HL-60/S4 treated with phorbol 12-myristate 13-acetate at 8.2 ng/mL for 4 days and 3 days (cell line): ENCODE results near the gene HOGA1.

Source experiments
- in situ Hi-C: fragments of 300-500 bp; cut with MboI; formaldehyde crosslinking; loops from 2 replicates; pipeline ENCODE4 v1.15.0; 2022; ENCODE audit warnings: low sequenced_read_pairs

Gene HOGA1

DNA sequence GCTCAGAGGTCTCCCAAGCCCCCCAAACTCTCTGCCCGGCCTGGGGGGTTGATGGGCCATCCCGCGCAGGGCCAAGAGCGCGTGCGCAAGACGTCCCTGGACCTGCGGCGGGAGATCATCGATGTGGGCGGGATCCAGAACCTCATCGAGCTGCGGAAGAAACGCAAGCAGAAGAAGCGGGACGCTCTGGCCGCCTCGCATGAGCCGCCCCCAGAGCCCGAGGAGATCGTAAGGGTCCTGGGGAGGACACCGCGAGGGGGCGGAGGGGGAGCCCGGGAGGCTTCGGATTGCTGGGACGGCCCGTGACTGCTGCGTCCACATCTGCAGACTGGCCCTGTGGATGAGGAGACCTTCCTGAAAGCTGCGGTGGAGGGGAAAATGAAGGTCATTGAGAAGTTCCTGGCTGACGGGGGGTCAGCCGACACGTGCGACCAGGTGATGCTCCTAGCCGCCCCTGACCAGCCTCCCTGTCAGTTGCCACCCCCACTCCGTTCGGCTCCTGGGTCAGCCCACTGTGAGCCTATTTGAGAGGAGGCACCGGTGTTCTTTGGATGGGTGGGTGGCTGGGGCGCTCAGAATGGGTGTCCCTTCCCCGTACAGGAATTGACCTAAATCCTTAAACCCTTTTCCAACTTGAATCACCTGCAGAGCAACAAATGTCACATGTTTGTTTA, 5.9 kb upstream of the HOGA1 start:
- in situ Hi-C loops: no loop called here

DNA sequence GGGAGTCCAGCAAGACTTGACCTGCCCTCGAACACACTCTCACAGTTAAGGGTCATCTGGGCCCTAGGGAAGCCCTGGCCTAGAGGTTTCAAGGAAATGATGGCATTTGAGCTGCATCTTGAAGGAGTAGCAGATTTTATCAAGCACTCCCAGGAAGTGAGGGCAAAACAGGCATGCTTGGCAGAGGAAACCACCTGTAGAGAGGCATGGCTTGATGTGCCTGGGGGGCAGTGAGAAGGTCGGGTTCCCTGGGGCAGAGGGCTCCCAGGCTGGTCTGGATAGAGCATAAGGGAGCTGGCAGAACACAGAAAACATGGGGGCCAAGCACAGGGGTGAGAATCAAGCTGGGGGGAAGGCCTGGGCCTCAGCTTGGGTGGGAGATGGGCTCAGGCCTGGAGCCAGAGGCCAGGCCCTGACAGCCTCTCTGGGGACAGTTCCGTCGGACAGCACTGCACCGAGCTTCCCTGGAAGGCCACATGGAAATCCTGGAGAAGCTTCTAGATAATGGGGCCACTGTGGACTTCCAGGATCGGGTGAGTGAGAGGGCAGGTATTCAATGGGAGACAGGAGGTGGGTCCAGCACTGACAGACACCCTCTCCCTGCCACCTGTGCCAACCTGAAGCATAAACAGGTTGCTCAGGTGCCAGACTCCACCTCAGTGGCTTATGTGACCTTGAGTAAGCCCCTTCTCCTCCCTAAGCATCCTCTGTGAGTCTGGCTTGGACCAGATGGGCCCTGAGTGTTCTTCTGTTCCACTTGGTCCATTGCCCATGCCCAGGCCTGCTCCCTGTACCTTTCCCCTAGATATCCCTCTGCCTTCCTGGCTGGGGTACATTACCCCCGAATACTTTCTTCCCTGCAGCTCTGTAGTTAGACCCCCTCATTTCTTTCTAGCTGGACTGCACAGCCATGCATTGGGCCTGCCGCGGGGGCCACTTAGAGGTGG, 3.5 kb upstream of the HOGA1 start:
- in situ Hi-C loops: no loop called here

DNA sequence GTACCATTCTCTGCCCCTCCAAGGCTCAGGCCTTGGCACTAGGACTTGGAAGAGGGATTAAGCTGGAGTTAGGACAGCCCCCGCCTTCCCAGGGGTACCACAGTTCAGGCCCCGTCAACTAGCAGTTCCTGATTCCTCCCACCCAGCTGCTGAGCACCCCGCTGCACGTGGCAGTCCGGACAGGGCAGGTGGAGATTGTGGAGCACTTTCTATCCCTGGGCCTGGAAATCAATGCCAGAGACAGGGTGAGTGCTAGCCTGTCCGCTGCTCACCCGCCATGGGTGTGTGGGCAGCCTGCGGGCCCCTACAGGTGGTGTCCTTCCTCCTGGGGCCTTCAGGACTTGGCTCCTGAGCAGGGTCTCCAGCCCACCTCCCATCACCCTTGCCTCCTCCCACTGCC, 2.0 kb upstream of the HOGA1 start:
- in situ Hi-C loops: no loop called here

DNA sequence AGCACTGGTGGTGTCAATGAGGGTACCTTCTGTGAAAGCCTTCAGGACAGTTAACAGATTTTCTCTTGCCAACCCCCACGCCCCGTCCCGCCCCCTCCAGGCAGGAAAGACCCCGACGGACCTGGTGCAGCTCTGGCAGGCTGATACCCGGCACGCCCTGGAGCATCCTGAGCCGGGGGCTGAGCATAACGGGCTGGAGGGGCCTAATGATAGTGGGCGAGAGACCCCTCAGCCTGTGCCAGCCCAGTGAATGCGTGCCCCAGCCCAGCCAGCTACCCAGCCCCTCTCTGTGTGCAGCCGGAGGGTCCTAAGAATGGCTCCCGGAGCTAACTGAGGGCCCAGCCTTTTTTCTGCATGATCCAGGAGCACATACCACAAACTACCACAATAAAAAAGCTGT, 713 bp upstream of the HOGA1 start:
- in situ Hi-C loops: no loop called here

DNA sequence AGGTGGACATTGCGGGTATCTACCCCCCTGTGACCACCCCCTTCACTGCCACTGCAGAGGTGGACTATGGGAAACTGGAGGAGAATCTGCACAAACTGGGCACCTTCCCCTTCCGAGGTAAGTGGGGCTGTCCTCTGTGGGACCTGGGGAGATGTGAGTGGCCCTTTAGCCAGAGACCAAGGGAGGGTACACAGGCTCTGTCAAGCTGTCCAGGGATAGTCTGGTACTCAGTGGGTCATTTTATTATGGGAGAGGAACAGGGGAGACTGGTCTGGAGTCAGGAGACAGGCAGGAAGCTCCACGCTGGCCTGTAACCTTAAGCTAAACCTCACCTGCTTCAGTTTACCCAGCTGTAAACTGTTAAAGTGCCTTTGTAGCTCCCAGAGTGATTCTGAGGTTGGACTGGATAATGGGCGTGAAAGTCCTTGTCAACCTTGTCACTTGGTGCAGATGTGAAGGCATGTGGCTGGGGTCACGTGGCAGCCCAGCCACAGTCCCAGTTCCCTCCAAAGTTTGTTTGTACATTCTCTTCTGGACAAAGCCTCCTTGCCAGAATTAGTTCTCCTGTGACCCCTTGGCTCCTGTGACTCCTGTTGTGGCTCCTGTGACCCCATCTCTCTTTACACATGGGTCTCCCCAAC, 729 bp downstream of the HOGA1 start:
- in situ Hi-C loops: no loop called here

DNA sequence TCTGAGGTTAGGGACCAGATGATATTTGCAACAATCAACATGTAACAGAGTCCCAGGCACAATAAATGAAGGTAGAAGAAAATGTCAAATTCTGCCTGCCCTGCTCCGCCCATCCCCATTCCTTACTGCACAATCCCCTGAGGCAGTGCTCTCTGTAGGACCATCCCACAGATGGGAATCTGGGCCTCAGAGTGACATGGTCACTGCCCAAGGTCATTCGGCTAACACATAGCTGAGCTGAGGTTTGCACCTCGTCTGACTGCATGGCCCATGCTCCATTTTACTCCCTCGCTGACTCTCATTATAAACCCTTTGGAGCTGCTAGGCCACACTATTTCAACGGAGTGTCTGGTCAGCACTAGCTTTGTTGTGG, 1.2 kb downstream of the HOGA1 start:
- in situ Hi-C loops: no loop called here

DNA sequence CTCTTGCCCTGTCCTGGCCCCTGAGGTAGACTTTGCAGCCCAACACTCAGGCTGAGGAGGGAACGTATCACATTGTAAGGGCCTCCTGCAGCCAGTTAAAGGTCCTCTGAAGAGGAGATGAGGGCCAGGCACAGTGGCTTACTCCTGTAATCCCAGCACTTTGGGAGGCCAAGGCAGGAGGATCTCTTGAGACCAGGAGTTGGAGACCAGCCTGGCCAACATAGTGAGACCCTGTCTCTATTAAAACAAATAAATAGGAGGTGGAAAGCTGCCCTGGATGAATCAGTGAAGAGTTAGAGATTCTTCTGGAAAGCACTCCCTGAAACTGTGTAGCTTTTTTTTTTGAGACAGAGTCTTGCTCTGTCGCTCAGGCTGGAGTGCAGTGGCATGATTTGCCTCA, 3.0 kb downstream of the HOGA1 start:
- in situ Hi-C loops: no loop called here

DNA sequence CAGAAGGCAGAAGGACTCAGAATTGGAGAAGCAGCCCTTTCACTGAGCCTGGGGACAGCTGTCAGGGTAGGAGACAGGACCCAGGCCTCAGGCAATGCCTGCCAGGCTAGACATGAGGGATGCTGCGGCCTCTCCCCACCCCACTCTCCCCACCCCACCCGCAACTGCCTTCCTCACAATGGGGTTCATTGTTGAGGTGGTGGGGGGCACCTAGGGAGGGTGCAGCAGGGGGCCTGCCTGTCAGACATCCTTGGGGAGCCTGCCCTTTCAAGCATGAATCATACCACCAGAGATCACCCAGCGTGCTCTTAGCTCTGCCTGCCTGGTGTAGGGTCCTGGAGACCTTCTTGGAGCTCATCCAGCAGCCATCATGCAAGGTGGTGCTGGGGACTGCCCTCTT, 5.3 kb downstream of the HOGA1 start, which contains the start of gene C10orf62:
Gene C10orf62 (plus strand): TSS at position 243 of the 400 bp plus-strand sequence. CDS start 177 bp downstream, outside the sequence.
- in situ Hi-C loops: no loop called here

DNA sequence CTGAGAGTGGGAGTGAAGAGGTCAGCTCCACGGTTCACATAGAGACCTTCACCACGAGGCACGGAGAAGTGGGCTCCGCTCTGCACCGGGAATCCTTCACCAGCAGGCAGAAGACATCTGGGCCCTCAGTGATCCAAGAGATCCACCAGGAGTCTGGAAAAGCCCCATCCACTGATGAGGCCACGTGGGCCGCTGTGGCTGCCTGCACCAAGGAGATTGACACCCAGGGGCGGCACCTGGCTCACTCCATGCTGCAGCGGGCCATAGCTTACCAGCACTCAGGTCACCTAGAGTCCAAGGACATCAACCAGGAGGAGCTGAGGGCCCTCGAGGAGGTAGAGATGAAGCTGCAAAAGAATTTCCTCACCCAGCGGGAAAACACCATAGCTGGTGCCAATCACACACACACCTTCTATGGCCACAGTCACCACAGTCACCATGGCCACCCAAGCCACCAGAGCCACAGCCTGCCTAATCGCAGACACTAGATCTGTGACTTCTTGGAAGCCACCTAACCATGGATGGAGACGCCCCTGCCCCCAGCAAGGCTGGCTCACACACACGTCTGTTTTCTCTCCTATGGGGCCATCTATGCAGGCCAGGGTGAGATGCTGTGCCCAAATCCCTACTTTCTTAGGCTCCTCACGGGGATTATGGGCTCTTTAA, 6.0 kb downstream of the HOGA1 start:
- in situ Hi-C loops: no loop called here

DNA sequence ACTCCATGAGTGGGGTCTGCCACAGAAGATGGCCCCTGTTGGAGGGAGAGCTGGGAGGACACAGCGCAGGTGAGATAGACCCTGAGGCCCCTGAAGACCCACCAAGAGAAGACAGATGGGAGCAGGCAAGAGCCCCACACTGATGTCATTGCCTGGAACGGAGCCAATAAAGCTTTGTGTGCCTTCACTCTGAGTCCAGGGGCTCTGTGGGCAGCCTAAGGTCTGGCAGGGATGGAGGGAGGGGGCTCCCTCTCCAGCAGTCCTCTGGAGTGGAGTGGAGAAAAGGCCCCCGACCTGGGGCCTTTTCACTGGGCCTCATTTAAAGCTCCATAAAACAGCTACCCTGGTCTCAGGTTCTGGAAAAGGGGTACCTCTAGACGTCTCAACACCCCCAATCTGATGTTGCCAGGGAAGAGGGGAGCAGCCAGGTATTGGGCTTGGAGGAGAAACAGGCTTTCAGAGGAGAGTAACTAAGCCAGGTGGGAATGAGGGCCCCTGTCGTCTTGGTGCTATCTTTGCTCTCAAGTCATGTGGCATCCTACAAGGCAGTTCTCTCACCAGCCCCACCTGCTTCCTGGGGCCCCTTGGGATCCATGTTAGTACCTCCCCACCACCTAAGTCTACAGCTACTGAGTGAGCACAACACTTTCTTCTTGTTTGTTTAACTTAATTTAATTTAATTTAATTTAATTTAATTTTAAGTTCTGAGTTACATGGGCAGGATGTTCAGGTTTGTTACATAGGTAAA, 6.7 kb downstream of the HOGA1 start:
- in situ Hi-C loops: no loop called here

DNA sequence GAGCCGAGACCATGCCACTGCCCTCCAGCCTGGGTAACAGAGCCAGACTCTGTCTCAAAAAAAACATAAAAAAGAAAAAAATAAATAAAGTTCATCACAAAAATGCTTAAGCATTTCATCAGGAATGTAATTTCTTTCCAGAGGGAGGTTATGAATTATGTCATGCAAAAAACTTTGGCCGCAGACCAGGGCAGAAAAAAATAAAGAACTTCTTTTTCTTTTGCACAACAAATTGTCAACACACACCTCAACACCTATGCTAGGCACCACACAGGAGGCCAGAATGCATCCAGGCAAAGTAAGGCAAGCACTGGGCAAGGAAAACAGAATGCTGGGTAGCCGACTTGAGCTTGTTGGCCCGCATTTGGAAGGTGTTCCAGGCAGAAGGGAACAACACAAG, 9.2 kb downstream of the HOGA1 start:
- in situ Hi-C loops: no loop called here

DNA sequence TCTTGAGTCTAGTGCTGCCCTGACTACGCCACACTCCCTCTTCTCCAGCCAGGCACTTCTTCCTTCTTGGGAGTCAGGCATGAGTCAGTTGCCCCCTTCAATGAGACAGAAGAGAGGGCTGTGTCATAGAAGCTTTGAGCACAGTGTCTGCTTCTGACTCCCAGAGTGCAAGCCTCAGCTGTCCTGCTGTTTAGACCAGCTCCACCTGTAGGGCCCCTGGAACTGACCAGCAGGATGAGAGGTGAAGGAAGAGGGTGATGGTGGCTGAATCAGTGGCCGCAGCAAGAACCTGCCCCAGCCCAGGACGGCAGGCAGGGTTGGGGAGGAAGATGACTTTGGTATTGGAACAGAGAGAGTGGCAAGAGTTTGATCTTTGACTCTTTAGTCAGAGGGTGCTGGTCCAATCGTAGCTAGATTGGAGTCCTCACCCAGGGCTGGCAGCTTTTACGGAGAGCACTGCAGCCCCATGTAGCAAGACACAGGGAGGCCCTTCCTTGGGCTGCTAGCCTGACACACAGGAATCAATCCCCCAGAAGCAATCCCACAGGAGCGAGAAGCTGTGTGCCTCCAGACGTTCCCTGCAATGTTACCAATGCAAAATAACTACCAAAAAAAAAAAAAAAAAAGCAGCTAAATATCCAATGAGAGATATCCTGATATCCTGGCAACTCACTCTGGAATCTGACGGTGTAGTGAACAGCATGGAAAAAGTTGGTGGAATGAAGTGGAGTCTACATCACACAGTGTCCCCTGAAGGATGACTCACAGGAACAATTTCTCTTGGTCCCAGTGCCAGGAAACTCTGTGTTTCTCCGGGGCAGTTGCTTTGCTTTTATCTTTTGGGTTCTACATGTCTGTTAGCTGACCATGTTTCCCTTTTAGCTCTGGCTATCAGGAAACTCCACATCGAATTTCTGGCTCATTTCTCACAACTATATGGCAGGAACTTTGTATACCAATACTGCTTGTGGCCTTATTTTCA, 12.2 kb downstream of the HOGA1 start:
- in situ Hi-C loops: no loop called here

DNA sequence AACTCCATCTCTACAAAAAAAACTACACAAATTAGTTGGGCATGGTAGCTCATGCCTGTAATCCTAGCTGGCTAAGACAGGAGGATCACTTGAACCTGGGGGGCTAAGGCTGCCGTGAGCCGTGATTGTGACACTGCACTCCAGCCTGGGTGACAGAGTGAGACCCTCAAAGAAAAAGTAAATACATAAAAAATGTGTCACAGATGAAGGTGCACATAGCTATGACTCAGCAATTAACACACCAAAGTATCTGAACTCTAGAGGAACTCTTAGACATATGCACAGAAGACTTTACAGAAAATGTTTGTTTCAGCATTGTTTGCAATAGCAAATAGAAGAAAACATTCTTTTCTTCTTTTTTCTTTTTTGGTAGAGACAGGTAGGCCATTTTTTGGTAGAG, 13.6 kb downstream of the HOGA1 start:
- in situ Hi-C loops: no loop called here

DNA sequence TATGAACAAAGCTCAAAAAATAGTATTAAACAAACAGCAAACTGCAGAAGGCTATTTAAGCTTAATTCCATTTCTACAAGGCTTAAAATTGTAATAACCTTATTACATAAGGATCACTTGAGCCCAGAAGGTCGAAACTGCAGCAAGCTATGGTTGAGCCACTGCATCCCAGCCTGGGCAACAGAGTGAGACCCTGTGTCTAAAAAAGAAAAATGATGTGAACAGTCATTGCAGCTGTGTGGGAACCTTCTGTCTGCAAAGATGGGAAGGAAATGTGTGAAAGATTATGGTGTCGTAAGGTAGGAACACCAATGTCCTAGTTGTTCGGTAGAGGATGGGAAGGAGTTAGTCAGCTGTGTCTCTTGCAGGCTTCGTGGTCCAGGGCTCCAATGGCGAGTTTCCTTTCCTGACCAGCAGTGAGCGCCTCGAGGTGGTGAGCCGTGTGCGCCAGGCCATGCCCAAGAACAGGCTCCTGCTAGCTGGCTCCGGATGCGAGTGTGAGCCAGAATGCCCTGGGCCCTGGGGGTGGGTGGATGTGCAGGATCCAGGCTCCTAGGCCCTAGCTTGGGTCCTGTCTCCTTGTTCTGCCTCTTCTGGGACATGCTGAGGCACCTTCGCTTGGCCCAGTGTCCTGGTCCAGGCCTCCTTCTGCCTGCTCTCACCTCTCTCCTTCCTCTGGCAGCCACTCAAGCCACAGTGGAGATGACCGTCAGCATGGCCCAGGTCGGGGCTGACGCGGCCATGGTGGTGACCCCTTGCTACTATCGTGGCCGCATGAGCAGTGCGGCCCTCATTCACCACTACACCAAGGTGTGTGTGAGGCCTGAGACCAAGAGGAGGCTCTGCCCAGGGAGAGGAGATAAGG, 14.4 kb downstream of the HOGA1 start:
- in situ Hi-C loops: no loop called here

DNA sequence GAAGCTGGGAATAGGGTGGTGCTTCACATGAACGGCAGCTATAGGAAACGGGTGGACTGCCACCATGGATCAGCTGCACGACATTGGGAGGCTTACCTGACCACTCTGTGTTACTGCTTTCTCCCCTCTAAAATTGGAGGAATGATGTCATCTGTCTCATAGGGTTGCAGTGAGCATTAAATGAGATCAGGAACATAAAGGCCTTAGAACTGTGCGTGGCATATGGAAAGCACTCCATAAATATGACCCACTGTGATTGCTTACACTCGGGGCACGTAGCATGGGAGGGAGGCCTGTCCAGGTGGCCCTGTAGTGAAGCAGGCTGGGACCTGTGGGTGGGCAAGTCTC, 15.1 kb downstream of the HOGA1 start:
- in situ Hi-C loops: no loop called here

DNA sequence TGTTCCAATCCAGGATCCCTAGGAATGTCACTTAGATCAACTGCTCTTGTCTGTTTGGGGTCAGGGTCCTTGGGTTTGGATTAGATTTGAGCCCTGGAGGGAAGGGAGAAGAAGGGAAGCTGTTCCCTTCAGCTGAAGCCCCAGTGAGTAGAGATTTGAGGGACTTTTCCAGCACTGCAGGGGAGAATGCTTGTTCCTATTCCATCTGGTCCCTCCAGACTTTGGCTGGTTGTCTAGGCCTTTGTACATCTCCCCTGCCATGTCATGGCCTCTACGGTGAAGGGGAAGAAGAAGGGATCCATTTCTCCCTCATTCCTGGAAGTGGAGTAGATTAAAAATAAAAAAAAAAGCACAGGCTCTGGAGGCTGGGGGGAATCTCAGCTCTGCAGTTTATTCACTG, 16.4 kb downstream of the HOGA1 start:
- in situ Hi-C loops: no loop called here

DNA sequence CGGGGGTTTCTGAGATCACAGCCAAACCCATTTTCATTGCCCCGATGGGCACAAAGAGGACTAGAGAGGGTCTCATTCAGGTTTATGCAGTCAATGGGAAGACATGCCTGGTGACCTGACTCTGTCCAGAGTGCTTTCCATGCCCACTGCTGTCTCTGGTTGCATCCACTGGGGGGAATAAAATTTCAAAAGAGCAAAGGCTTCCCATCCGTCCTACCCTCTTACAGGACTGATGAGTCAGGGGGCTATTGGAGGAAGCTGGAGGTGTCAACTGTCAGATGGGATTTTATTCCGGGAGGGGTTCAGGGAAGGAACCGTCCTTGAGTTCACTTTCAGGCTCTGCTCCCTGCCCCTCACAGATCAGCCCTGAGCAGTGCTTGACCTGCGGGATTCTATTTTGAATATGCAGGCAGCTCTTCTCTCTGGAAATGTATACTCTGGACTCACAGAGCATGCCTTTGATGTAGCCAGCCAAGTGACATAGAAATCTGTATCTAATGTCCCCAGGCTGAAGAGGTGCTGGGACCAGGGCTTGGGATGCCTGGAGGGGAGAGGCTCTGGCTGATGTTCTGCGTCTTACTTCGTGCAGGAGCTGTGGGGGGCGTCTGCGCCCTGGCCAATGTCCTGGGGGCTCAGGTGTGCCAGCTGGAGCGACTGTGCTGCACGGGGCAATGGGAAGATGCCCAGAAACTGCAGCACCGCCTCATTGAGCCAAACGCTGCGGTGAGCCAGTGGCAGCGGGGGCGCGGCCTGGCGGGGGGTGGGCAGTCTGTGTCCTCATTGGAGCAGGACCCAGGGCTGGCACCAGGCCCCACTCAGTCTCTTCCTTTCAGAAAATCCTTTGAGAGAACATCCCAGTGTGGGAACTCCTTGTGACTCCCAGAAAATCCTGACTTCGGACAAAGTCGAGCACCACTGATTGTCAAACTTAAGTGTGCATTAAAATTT, 17.4 kb downstream of the HOGA1 start:
- in situ Hi-C loops: no loop called here
